Endothelial cell of umbilical vein (primary cell): Measurements from ENCODE around the gene AGGF1. TPM values are rescaled to one million over a fixed set of nuclear protein-coding genes. Genes with fewer than 3 reads are reported as not detected.

ENCODE experiments used
- BruUV-seq: library from RNA; stranded (reverse); fragments of 400-500 nt; replicated peaks from 2 replicates; lab custom pipeline; 2021; lab: Mats Ljungman, UMichigan
- CTCF ChIA-PET: fragments of 300-600, 350-600 bp; sonication (Branson Sonifier 250); formaldehyde crosslinking; loops from one replicate; lab custom pipeline; 2021; ENCODE audit warnings: antibody characterized with exemption, inconsistent platforms; lab: Charles Lee
- POLR2A ChIA-PET: fragments of 300-600, 350-600 bp; sonication (Branson Sonifier 250); formaldehyde crosslinking; loops from one replicate; lab custom pipeline; 2021; ENCODE audit warnings: antibody characterized with exemption, inconsistent platforms; lab: Charles Lee
- DNase-seq: peaks from one replicate; pipeline ENCODE4 v3.0.0-alpha.2; 2011; ENCODE audit warnings: low read depth, low spot score
- FAIRE-seq: peaks from 2 replicates; lab custom pipeline; 2011; peaks lifted over from hg19 to GRCh38; lab: Jason Lieb, UNC
- H2AFZ ChIP-seq: 2 replicates; pipeline ENCODE4 v1.6.0; 2012; ENCODE audit warnings: low read depth, low read length, control low read depth, inconsistent platforms
- H3K27ac ChIP-seq: 2 replicates; pipeline ENCODE4 v1.5.1; 2011; ENCODE audit warnings: low read depth, mild to moderate bottlenecking, control low read depth, low read length, moderate library complexity; ENCODE audit not compliant: insufficient read depth
- H3K27me3 ChIP-seq, 2 experiments: 2 replicates each; pipeline versions ENCODE4 v1.6.0 to v1.6.1; 2011; ENCODE audit warnings: low read length in 2 of 2, mixed read lengths in 1 of 2; ENCODE audit not compliant: control insufficient read depth in 2 of 2, insufficient read depth in 2 of 2
- H3K36me3 ChIP-seq, 2 experiments: 2 replicates in 1 of 2; 3 replicates in 1 of 2; pipeline ENCODE4 v1.5.1; 2011; ENCODE audit warnings: low read length in 2 of 2, mild to moderate bottlenecking in 1 of 2, moderate library complexity in 1 of 2; ENCODE audit not compliant: control insufficient read depth in 2 of 2, insufficient read depth in 2 of 2; ENCODE audit errors: extremely low read depth in 1 of 2
- H3K4me1 ChIP-seq: 3 replicates; pipeline ENCODE4 v1.5.1; 2011; ENCODE audit warnings: mild to moderate bottlenecking, low read length; ENCODE audit not compliant: control insufficient read depth, insufficient read depth; ENCODE audit errors: extremely low read depth
- H3K4me2 ChIP-seq: 2 replicates; pipeline ENCODE4 v1.6.1; 2011; ENCODE audit warnings: low read length, control low read depth, mixed read lengths; ENCODE audit not compliant: insufficient read depth
- H3K4me3 ChIP-seq, 3 experiments: fragments of 200-600 bp in 1 of 3; sonication (generic), shearing (Covaris generic) in 1 of 3; replicated peaks in 1 of 3; 2 replicates each; pipeline ENCODE4 v1.5.1; 2011 to 2016; ENCODE audit warnings: control low read depth in 3 of 3, low read length in 3 of 3, mild to moderate bottlenecking in 2 of 3, inconsistent platforms in 1 of 3, low read depth in 1 of 3, moderate library complexity in 1 of 3; ENCODE audit not compliant: insufficient read depth in 1 of 3
- H3K79me2 ChIP-seq: 2 replicates; pipeline ENCODE4 v1.6.0; 2012; ENCODE audit warnings: low read length, inconsistent platforms; ENCODE audit not compliant: control insufficient read depth, insufficient read depth
- H3K9ac ChIP-seq: replicated peaks from 2 replicates; pipeline ENCODE3; 2011; ENCODE audit warnings: low read length, control low read depth; ENCODE audit not compliant: insufficient read depth; ENCODE audit errors: extremely low read depth
- H3K9me1 ChIP-seq: replicated peaks from 3 replicates; pipeline ENCODE4 v1.6.0; 2011; ENCODE audit warnings: mild to moderate bottlenecking, low read length; ENCODE audit not compliant: control insufficient read depth, insufficient read depth; ENCODE audit errors: extremely low read depth
- H3K9me3 ChIP-seq: replicated peaks from 2 replicates; pipeline ENCODE4 v1.5.1; 2012; ENCODE audit warnings: low read length, inconsistent platforms; ENCODE audit not compliant: control insufficient read depth, insufficient read depth
- H4K20me1 ChIP-seq: replicated peaks from 2 replicates; pipeline ENCODE3; 2011; ENCODE audit warnings: mild to moderate bottlenecking, low read length; ENCODE audit not compliant: control insufficient read depth, insufficient read depth; ENCODE audit errors: extremely low read depth
- CTCF ChIP-seq, 2 donors: IDR thresholded peaks; 1 replicate in 1 of 2; 2 replicates in 1 of 2; pipeline ENCODE4 v1.5.1; 2011; ENCODE audit warnings: low read length in 2 of 2, mild to moderate bottlenecking in 2 of 2, moderate library complexity in 2 of 2, control low read depth in 1 of 2, inconsistent platforms in 1 of 2, low read depth in 1 of 2; ENCODE audit not compliant: insufficient read depth in 1 of 2; ENCODE audit errors: extremely low read depth in 1 of 2
- EZH2 ChIP-seq: IDR thresholded peaks from 2 replicates; pipeline ENCODE4 v1.6.1; 2012; ENCODE audit warnings: borderline replicate concordance, low read depth, mild to moderate bottlenecking, moderate library complexity, low read length, inconsistent platforms; ENCODE audit not compliant: severe bottlenecking
- FOS ChIP-seq: IDR thresholded peaks from 2 replicates; pipeline ENCODE4 v1.6.1; 2011; ENCODE audit warnings: mild to moderate bottlenecking, low read length, moderate library complexity, borderline replicate concordance; ENCODE audit not compliant: insufficient read depth
- GATA2 ChIP-seq: IDR thresholded peaks from 2 replicates; pipeline ENCODE4 v1.7.0; 2011; ENCODE audit warnings: low read depth, mild to moderate bottlenecking, moderate library complexity, mixed read lengths, low read length; ENCODE audit not compliant: insufficient read length, insufficient read depth
- JUN ChIP-seq: IDR thresholded peaks from 2 replicates; pipeline ENCODE4 v1.6.1; 2011; ENCODE audit warnings: borderline replicate concordance, low read depth; ENCODE audit not compliant: insufficient read length, insufficient read depth
- MAX ChIP-seq: IDR thresholded peaks from 2 replicates; pipeline ENCODE4 v1.6.1; 2011; ENCODE audit not compliant: insufficient read depth, insufficient read length
- MYC ChIP-seq: IDR thresholded peaks from one replicate; pipeline ENCODE4 v1.6.1; 2011; ENCODE audit warnings: mild to moderate bottlenecking, low read depth, low read length
- POLR2A ChIP-seq: IDR thresholded peaks from 2 replicates; pipeline ENCODE4 v1.6.1; 2012; ENCODE audit warnings: low read depth, mild to moderate bottlenecking, control low read depth, low read length
- POLR2AphosphoS5 ChIP-seq: IDR thresholded peaks from 2 replicates; pipeline ENCODE4 v1.6.1; 2012; ENCODE audit warnings: low read depth, mild to moderate bottlenecking, control low read depth, low read length, moderate library complexity; ENCODE audit not compliant: insufficient read depth
- dilution Hi-C: fragments of 300-500 bp; cut with MboI; formaldehyde crosslinking; loops from one replicate; pipeline ENCODE4 v1.15.0; 2019; ENCODE audit warnings: low sequenced_read_pairs; ENCODE audit not compliant: extremely low pct_ligation_motif_present
- intact Hi-C: fragments of 100-400 bp; cut with micrococcal nuclease; formaldehyde crosslinking; loops from one replicate; pipeline ENCODE4 v1.10.0; 2022
- polyA plus RNA-seq, 4 experiments: library from polyadenylated mRNA; depleted of rRNA in 3 of 4; stranded (reverse) in 3 of 4; unstranded in 1 of 4; fragments of >200 nt; gene quantifications; 2 replicates each; pipeline versions ENCODE4 v1.2.1 to v1.2.3, GENCODE V29; 2011 to 2012; ENCODE audit warnings: missing spikeins in 1 of 4
- total RNA-seq: library from RNA; stranded (reverse); gene quantifications from 2 replicates; pipeline ENCODE4 v1.2.3, GENCODE V29; 2021

Gene AGGF1
- total and polyA plus RNA-seq, 2 donors (not counting 3 experiments of a cell fraction or from before 2014, with no cell fraction given) = 6.7 to 19.9 TPM

- dilution Hi-C loops (no loop called here), intact Hi-C loops (no loop called here)
- no peak overlapping the region for H3K9ac ChIP-seq
- no peaks in the 10 kb centered on the region for H3K79me2 ChIP-seq
- H3K9me3 ChIP-seq = no peaks in the 10 kb centered on the region
- no peaks in the 10 kb centered on the region for H3K4me1 ChIP-seq
- H3K27ac ChIP-seq = no peak overlapping the region
- no peak overlapping the region for H3K4me2 ChIP-seq
- H3K27me3 ChIP-seq = peaks cover 6 to 9% of the 10 kb centered on the region in 2 experiments
- H3K36me3 ChIP-seq = no peaks in the 10 kb centered on the region
- no peak overlapping the region for H3K4me3 ChIP-seq
- ChIA-PET CTCF (interaction anchor here (1.2 kb wide), 1 partner anchor 23 kb away, joined by 4 read pairs; no protein-coding TSS in a partner anchor), POLR2A (no interaction called here)
- no peaks in the 10 kb centered on the region for H4K20me1 ChIP-seq
- DNase-seq (no peak), FAIRE-seq (no peak)
- no peak for TF ChIP-seq MYC
- TF ChIP-seq POLR2AphosphoS5 = no peak
- TF ChIP-seq CTCF (IDR thresholded peaks at IDR 0.05; ENCODE audit: extremely low read depth in 1 of 2, insufficient read depth in 1 of 2, low read depth in 1 of 2, low read length in 2 of 2) = no peak
- TF ChIP-seq MAX = no peak
- TF ChIP-seq EZH2 = no peak
- no peak for TF ChIP-seq FOS
- no peak for TF ChIP-seq JUN
- no peak for TF ChIP-seq GATA2
- TF ChIP-seq POLR2A = no peak
- no peak overlapping the region for H2AFZ ChIP-seq
- no peaks in the 10 kb centered on the region for H3K9me1 ChIP-seq
- BruUV-seq = no TSS peak
Observed at GRCh38 chr5:77012601-77013000, 17.6 kb upstream of the AGGF1 start.
